Fibroblast of the aortic adventitia (primary cell): Measurements from ENCODE around the gene DCAF12. TPM values are rescaled to one million over a fixed set of nuclear protein-coding genes. Genes with fewer than 3 reads are reported as not detected.

ENCODE experiments used
- DNase-seq: peaks from one replicate; pipeline ENCODE4 v3.0.0-alpha.2; 2010; ENCODE audit warnings: low read depth
- H3K4me3 ChIP-seq: 2 replicates; pipeline ENCODE4 v1.5.1; 2011; ENCODE audit warnings: low read depth, mild to moderate bottlenecking, control low read depth, low read length, moderate library complexity
- CTCF ChIP-seq: IDR thresholded peaks from 2 replicates; pipeline ENCODE4 v1.5.1; 2011; ENCODE audit warnings: mild to moderate bottlenecking, low read length, control low read depth, inconsistent platforms; ENCODE audit not compliant: insufficient read depth
- small RNA-seq: library from RNA; depleted of rRNA; stranded (forward); fragments of <200 nt; gene quantifications from one replicate; pipeline ENCODE3, GENCODE V24; 2012
- total RNA-seq: library from RNA; depleted of rRNA; stranded (reverse); fragments of >200 nt; gene quantifications from 2 replicates; pipeline ENCODE4 v1.2.3, GENCODE V29; 2012; ENCODE audit warnings: low replicate concordance

DCAF12 gene
- total RNA-seq, 1 donor, result 25.9 TPM

- no peak overlapping the region for H3K4me3 ChIP-seq
- no peak for TF ChIP-seq CTCF
- no peak for DNase-seq
These were observed 88.9 kb downstream of the DCAF12 start for GRCh38 chr9:34037626-34038025.

GRCh38 chr9:34036625-34037024 is 89.9 kb downstream of the DCAF12 start:
- TF ChIP-seq CTCF, result no peak
- DNase-seq, result no peak

More at GRCh38 chr9:34036625-34037024, 89.9 kb downstream of the DCAF12 start:
- H3K4me3 ChIP-seq, result no peak overlapping the region

Small RNA genes within 50 kb of the gene (small RNA-seq; reads per million reads assigned to genes)
- not detected for gene RN7SKP114

Other genes starting within 250 kb of the DCAF12 start
- gene UBAP2, start 77.8 kb downstream of the DCAF12 start, total RNA-seq, result 25.6 and 68.7 TPM in 2 replicates
- gene UBAP1, start 52.3 kb upstream of the DCAF12 start, total RNA-seq, result 27.5 and 57.1 TPM in 2 replicates
- gene KIF24, start 202.6 kb upstream of the DCAF12 start, total RNA-seq, result 0.74 and 8.2 TPM in 2 replicates
- gene NUDT2, start 202.9 kb upstream of the DCAF12 start, total RNA-seq, result 18.4 and 22.0 TPM in 2 replicates